NCI-H345 treated with DMSO at 0.1 percent for 48 hours (cell line): ENCODE data around the gene NKRF.
"Not testable (repeated sequence)": the region's sequence is repeated elsewhere in the genome, so short reads cannot be mapped to it uniquely, and the experiment has no call there.

Experiments used
- DNase-seq: peaks from one replicate; lab custom pipeline; 2025; ENCODE audit not compliant: unreplicated experiment; lab: John Stamatoyannopoulos, UW

Gene NKRF

GRCh38 chrX:119606280-119607017 lies at the start of gene NKRF:
TSS of gene NKRF (minus strand) at chrX:119606424.
- peak; percentile 80 for DNase-seq

DNA sequence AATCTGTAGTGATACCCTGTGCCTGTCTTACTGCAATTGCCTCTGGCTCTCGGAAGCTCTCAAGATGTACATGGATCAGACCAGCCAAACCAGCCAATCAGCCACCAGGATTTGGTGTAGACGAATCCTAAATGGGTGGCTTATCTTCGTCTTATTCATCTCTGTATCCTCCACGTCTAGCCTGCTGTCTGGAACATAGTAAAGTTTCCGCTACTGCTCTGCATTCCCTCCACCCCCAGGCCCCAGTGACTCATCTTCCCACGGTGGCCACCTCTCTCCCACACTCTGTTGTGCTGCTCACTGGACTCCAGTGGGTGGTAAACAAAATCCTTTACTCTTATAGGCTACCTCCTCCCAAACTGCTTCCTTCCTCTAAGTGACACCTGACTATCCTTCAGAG lies 48.9 kb upstream of the NKRF start:
- no peak for DNase-seq

- no peak for DNase-seq
Measured at GRCh38 chrX:119654112-119654531, 47.9 kb upstream of the NKRF start.

DNA sequence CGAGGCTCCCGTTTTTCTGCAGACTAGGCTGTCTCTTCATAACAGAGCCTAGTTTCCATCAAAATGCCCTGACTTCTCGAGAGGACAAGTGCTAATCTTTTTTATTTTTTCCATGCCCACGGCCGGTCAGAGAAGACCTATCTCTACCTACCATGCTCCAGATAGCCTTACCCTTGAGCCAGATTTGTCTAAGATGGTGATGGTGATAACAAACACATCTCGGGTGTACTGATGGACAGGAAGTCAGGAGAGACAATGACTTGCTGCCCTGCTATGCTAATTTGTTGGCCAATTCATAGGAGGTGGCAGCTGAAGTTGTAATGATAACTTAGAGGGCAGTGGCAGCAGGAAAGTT lies 42.2 kb upstream of the NKRF start:
- no peak for DNase-seq

DNA sequence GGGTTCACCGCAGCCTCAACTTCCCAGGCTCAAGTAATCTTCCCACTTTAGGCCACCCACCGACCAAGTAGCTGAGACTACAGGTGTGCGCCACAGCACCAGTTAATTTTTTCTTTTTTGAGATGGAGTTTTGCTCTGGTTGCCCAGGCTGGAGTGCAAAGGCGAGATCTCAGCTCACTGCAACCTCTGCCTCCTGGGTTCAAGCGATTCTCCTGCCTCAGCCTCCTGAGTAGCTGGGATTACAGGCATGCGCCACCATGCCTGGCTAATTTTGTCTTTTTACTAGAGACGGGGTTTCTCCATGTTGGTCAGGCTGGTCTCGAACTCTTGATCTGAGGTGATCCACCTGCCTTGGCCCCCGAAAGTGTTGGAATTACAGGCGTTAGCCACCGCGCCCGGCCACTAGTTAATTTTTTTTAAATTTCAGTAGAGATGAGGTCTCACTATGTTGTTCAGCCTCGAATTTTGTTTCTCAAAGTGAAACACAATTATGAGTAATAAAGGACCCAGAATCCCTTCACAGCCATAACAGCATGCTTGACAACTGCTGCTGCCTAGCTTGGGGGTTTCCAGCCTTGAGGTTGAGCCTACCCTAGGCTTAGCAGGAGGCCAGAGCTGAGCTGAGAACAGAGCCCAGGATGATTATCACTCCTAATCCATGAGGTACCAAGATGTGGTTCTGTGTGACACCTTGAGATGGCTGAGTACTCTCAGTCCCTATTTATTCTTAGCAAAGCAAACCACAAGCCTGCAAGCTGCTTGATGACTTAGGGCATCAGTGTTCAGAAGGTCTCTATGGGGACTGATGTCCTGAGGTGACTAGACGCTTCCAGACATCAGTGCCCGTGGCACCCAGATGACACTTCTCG lies 41.6 kb upstream of the NKRF start:
- no peak for DNase-seq

DNA sequence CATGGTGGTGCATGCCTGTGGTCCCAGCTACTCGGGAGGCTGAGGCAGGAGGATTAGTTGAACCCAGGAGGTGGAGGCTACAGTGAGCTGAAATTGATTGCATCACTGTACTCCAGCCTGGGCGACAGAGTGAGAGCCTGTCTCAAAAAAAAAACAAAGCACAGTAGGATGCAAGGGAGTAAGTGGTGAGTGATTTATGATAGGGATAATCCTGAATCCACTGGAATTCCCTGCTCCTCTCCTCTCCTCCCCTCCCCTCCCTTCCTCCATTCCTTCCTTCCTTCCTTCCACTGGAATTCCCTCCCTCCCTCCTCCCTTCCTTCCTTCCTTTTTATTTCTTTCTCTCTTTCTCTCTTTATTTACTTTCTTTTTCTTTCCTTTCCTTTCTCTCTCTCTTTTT lies 40.9 kb upstream of the NKRF start:
- no peak for DNase-seq

DNA sequence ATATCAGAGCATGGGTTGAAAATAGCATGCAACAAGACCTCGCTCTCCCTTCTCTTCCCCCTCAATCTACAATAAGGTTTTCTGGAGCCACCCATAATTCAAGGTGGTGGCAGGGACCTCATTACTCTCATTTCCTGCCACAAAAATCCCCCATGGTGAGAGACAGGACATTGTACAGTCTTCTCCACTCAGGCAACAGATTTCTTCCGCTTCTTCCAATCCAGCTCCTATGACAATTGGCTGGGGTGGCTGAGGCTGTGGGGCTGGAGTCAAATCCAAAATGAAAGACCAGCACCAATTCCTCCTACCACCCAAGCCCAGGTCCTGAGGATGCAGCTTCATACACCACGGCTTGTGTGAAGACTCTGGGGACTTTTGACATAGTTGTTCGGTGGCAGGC lies 40.3 kb upstream of the NKRF start:
- no peak for DNase-seq

DNA sequence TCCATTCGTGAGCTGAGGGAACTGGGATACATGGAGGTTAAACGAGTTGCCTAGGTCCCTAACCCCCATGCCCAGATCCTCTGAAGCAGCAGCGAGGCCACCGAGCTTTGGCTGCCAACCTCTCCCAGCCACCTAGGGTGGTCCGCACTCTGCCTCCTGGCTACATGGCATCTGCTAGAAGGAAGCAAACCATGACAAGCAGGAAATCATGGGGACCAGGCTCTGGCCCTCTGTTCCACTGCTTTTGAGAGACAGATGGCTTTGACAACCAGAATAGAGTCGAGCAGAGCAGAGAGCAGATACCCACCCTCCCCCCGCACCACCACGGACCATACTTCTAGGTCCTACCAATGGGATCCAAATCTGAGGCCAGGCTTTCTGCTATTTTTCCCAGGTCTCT lies 37.5 kb upstream of the NKRF start:
- no peak for DNase-seq

GRCh38 chrX:119640731-119641170 lies 34.5 kb upstream of the NKRF start:
- DNase-seq: no peak

DNA sequence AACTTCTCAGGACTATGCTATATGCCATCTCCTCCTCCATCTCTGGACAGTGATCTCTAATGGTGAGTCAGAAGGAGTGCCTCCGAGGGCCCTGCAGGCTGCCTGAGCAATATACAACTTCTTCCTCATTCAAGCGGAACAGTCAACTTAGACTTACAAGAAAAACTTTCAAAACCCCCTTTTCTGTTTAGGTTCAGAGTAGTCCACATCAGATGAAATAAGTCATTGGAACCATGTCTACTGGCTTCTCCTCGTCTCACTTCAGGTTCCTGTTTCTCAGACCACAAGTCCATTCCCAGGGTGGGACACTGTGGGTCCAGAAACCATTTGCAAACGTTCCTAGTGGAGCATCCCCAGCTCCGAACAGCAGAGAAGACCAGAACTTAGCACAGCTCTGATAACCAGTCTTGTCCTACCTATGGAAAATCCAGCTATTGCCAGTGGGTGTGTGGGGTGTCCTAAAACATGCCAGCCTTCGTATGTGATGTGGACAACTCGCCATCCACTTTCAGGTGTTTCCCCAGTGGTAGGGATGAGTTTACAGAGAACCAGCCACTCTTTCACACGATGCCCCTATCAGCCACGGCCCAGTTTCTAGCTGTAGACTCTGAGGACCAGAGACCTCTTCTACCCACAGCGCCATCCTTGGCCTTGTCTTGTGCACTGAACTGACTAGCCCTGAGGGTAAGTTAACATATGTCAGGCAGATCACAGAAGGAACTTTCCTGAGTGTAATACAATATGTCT lies 32.7 kb upstream of the NKRF start:
- no peak for DNase-seq

DNA sequence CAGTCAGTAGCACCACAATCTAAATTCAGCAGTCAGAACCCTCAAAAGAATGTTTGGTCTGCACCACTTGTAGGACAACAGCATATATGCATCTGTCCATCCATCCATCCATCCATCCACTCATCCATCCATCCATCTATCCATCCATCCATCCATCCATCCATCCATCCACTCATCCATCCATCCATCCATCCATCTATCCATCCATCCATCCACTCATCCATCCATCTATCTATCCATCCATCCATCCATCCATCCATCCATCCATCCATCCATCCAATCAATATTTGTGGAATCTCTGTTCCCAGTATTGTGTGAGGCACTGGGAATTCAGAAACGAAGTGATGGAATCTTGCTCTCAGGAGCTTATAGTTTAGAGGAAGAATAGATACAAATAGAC lies 31.2 kb upstream of the NKRF start:
- not testable (repeated sequence) for DNase-seq

GRCh38 chrX:119636419-119636818 lies 30.2 kb upstream of the NKRF start:
- no peak for DNase-seq

DNA sequence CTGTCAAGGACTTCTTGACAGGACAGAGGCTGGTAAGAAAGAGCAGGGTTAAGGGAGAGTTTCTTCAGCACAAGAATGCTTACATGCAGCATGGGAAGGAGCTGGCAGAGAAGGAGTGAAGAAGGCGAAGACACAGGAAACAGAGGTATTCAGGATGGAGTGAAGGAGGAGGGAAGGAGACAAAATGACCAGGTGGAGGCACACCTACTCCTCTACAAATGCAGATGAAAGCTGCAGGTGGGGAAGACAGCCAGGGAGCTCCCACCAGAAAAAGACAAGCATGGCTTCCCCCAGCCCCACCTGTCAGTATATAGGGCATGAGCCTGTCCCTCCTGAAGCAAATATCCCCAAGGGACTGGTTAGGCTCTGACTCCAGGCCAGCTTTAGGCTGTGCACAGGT lies 29.6 kb upstream of the NKRF start:
- no peak for DNase-seq

GRCh38 chrX:119635179-119635578 lies 29.0 kb upstream of the NKRF start:
- no peak for DNase-seq

GRCh38 chrX:119625843-119626242 lies 19.6 kb upstream of the NKRF start:
- no peak for DNase-seq

DNA sequence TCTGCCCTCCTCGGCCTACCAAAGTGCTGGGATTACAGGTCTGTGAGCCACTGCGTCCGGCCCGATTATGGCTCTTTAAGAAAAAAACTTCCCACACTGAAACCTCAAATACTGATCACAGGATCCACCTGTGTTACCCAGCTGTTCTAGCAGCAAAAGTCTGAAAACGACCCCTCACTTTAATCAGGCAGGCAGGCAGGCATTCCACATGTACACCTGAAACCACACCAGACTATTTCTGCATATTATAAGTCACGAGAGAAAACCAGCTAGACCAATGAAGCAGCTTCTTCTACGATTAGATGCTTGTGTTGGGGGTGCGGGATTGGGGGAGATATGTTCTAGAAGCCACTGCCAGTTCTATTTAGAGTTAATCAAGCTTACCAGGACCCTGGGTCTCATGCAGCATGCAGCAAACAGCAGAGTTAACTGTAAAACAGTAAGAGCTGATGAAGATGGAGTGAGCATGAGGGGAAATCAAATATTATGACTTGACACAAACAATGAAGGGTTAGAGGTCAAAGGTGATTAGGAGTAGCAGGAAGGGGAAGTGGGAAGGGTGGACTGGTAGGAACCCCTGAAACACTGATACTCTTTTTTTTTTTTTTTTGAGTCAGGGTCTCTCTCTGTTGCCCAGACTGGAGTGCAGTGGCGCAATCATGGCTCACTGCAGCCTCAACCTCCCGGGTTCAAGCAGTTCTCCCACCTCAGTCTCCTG lies 18.9 kb upstream of the NKRF start:
- no peak for DNase-seq

DNA sequence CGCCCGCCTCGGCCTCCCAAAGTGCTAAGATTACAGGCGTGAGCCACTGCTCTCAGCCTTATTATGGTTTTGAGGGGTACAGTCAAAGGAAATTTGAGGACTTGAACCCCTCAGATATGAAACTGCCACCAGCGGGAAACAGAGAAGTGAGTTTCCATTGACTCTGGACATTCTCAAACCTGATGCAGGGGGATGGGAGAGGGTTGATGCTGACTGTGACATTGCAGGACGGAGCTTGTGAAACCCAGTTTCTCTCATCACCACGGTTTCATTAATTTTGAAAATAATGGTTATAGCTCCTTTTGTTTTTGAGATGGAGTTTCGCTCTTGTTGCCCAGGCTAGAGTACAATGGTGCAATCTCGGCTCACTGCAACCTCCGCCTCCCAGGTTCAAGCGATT lies 18.2 kb upstream of the NKRF start:
- DNase-seq: no peak

DNA sequence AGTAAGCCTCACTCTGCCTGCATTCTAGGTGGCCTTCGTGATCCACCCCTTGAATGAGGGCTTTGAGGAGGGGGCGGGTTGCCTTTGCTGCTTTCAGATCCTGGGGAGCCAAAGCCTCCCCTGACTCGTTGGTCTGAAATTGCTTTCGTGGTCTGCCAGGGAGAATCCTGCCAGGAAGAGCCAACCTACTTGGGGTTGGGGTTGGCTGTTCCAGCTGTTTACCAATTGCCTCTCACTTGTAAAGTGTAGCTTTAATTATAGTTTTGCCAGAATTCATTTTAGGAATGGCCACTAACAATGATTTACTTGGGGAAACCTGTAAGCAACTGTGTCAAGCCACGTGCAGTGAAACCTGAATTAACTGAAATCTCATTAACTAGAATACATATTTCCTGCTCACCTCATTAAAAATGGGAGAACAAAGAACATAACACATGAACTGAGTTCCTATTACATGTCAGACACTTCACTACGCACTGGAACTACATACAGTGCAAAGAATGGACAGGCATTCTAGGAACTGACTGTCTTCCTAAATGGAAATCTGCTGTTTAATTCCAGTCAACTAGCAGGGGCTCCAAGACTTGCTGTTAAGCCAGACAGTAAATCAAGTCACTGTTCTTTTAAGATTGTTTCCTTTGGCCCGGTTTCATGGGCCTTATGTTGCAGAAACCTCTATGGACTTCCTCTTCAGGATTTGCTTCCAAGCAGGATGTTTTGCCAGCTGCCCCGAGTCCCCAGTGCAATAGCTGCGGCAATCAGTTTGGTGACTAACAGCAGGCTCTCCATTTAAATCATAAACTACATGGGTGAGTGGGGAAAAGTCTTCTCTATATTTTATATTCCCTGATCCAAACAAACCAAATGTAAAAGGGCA lies 16.4 kb upstream of the NKRF start:
- DNase-seq: no peak

DNA sequence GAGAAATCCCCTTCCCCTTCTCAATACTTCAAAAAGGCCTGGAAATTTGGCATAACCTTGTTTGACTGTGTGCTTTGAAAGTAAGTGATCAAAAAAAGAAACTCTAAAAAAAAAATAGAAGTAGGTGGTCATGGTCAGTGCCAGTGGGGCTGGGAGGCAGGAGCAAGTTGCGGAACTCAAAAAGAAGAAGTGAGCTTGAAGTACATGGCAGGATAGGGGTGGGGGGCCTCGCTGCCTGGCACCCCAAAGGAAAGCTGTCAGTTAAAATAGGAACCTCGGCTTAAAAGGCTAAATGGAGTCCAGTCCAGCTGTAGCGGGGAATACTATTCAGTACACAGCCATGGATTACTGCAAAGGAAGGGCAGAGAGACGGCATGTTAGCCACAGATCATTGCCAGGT lies 12.2 kb upstream of the NKRF start:
- DNase-seq: no peak

DNA sequence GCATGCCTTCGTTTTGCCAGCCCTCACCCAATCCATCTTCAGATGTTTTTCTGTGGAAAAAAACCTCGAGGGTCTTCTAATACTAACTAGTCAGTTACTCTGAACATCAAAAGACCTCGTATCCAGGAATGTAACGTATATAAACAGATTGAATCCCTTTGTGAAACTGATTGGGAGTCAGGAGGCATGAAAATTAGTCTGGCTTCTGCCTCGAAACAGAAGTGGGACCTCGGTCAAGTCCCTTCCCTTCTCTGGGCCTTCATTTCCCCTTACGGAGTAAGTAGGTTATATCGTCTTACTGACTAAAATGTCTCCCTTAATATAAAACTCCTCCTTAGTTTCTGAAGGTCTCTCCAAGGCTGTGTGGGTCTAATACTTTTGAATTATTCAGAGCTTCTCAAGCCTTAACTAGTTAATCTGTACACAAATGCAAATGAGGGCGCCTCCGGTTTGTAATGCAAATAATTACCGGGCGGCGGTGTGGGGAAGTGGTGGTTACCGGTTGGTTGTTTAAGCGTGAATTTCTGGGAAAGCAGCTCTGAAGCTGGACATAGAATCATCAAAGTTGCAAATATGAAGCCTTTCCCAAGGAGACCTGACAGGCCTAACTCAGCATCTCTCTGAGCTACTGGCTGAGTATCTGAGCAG lies 11.4 kb upstream of the NKRF start:
- no peak for DNase-seq
